Activated naive CD4-positive, alpha-beta T cell treated with anti-CD3 and anti-CD28 coated beads, Interleukin-2, amount 50 U/mL, for 16 hours (primary cell): Measurements from ENCODE around the gene RXFP3.

Source experiments
- DNase-seq: peaks from one replicate; pipeline ENCODE4 v3.0.0-alpha.2; 2020

RXFP3 gene

DNA sequence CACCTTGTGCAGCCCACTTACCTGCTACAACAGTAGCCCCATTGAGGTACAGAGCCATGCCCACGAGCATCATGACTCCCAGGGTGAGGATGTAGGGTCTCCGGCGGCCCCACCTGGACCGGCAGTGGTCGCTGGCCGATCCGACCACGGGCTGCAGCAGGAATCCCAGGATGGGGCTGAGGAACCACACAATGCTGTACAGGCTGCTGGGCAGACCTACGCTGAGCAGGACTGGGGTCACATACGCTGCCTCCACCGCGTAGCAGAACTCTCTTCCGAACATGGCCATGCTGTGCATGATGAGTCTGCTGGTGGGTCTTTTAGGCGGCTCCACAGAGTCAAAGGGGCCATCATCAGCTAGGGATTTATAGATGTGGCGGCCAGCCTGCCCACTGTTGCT is 48.0 kb downstream of the RXFP3 start:
- DNase-seq, result no peak

DNA sequence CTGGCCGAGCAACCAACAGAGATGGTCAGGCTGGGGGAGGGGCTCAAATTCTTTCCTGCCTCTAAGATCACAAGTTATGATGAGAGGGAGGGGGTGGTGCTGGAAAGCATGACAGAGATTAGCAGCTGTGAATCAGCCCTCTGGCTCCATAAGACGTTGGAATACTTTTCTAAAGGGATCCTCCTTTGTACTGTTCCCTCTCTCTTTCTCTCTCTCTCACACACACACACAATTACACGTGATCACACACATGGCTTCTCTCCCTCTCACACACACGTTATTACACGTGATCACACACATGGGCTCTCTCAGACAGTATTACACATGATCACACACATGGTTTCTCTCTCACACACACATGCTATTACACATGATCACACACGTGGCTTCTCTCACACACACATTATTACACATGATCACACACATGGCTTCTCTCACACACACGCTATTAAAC is 48.5 kb downstream of the RXFP3 start, which contains the start of gene SLC45A2:
TSS of gene SLC45A2 (minus strand) at position 23 of the 454 bp plus-strand sequence. CDS start 110 bp downstream, outside the sequence.
- no peak for DNase-seq

DNA sequence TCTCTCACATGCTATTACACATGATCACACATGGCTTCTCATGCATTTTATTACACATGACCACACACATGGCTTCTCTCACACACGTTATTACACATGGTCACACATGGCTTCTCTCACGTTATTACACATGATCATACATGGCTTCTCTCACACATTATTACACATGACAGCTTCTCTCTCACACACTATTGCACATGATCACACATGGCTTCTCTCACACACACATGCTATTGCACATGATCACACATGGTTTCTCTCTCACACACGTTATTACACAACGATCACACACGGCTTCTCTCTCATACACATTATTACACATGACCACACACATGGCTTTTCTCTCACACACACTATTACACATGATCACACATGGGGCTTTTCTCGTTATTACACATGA is 49.3 kb downstream of the RXFP3 start:
- no peak for DNase-seq
